Liver (tissue), 3 donors: ENCODE data around the gene LAMA2.

ENCODE experiments used
- CTCF ChIP-seq: fragments of 150-350 bp; IDR thresholded peaks from 2 replicates; pipeline ENCODE4 v1.5.1; 2017; ENCODE audit warnings: improper control_type of control experiment, low read depth, low read length; ENCODE audit not compliant: missing input control
- JUND ChIP-seq, 2 donors: IDR thresholded peaks; 2 replicates each; pipeline ENCODE4 v1.6.1; 2016; ENCODE audit warnings: antibody characterized with exemption in 2 of 2
- MAX ChIP-seq: IDR thresholded peaks from 2 replicates; pipeline ENCODE4 v1.6.1; 2016; ENCODE audit warnings: antibody characterized with exemption
- RAD21 ChIP-seq, 2 donors: IDR thresholded peaks; 2 replicates each; pipeline ENCODE4 v1.6.1; 2016; ENCODE audit warnings: antibody characterized with exemption in 2 of 2, mild to moderate bottlenecking in 2 of 2
- SP1 ChIP-seq: IDR thresholded peaks from 2 replicates; pipeline ENCODE4 v1.6.1; 2018; ENCODE audit warnings: antibody characterized with exemption, mild to moderate bottlenecking
- TAF1 ChIP-seq: conservative IDR thresholded peaks from 2 replicates; pipeline ENCODE4 v1.6.1; 2016; ENCODE audit warnings: antibody characterized with exemption, mild to moderate bottlenecking
- YY1 ChIP-seq: IDR thresholded peaks from 2 replicates; pipeline ENCODE4 v1.6.1; 2016; ENCODE audit warnings: antibody characterized with exemption, mild to moderate bottlenecking
- donor health status: healthy.
- donor health status: healthy.

- no peak for TF ChIP-seq RAD21 (IDR thresholded peaks at IDR 0.05)
- no peak for TF ChIP-seq CTCF
- no peak for TF ChIP-seq JUND (IDR thresholded peaks at IDR 0.05)
- no peak for TF ChIP-seq MAX
- TF ChIP-seq TAF1: no peak
- TF ChIP-seq YY1: no peak
- TF ChIP-seq SP1: no peak
Measured at GRCh38 chr6:129356129-129356528, 473.2 kb downstream of the LAMA2 start.
